ENCODE measurements around the gene DOK7.

DOK7 gene

GRCh38 chr4:3422241-3422801 is 40.8 kb upstream of the DOK7 start:
- Mint-ChIP-seq H3K4me1 (ENCODE audit: low read depth in 2 of 2) (no peaks in the 10 kb centered on the region), H3K36me3 (ENCODE audit: insufficient read depth) (no peaks in the 10 kb centered on the region), H3K4me3 (no peak overlapping the region), H3K27me3 (no peaks in the 10 kb centered on the region), H3K9me3 (no peaks in the 10 kb centered on the region), H3K27ac (no peak overlapping the region)
- no peak for ATAC-seq (replicated peaks)
- no peak for DNase-seq

- H3K27me3 Mint-ChIP-seq: no peaks in the 10 kb centered on the region
- H3K4me1 Mint-ChIP-seq (ENCODE audit: low read depth in 2 of 2): no peaks in the 10 kb centered on the region
- ATAC-seq (replicated peaks): no peak
- H3K4me3 Mint-ChIP-seq: no peak overlapping the region
- H3K9me3 Mint-ChIP-seq: no peaks in the 10 kb centered on the region
- H3K27ac Mint-ChIP-seq: no peak overlapping the region
- no peak for DNase-seq
- no peaks in the 10 kb centered on the region for H3K36me3 Mint-ChIP-seq (ENCODE audit: insufficient read depth)
Observed at GRCh38 chr4:3422808-3423297, 40.3 kb upstream of the DOK7 start.

GRCh38 chr4:3423406-3423805 is 39.7 kb upstream of the DOK7 start:
- no peak overlapping the region for H3K4me3 Mint-ChIP-seq
- ATAC-seq (replicated peaks) (no peak), DNase-seq (no peak)
- H3K27me3 Mint-ChIP-seq: no peaks in the 10 kb centered on the region
- H3K9me3 Mint-ChIP-seq: no peaks in the 10 kb centered on the region
- no peaks in the 10 kb centered on the region for H3K36me3 Mint-ChIP-seq (ENCODE audit: insufficient read depth)
- H3K4me1 Mint-ChIP-seq (ENCODE audit: low read depth in 2 of 2): no peaks in the 10 kb centered on the region
- no peak overlapping the region for H3K27ac Mint-ChIP-seq

- Mint-ChIP-seq H3K36me3 (ENCODE audit: insufficient read depth) (no peaks in the 10 kb centered on the region), H3K4me3 (no peak overlapping the region), H3K9me3 (no peaks in the 10 kb centered on the region), H3K27ac (no peak overlapping the region), H3K27me3 (no peaks in the 10 kb centered on the region), H3K4me1 (ENCODE audit: low read depth in 2 of 2) (no peaks in the 10 kb centered on the region)
- no peak for ATAC-seq (replicated peaks)
- no peak for DNase-seq
Observed at GRCh38 chr4:3423952-3424351, 39.2 kb upstream of the DOK7 start.

GRCh38 chr4:3424522-3425095 is 38.5 kb upstream of the DOK7 start:
- Mint-ChIP-seq H3K36me3 (ENCODE audit: insufficient read depth) (no peaks in the 10 kb centered on the region), H3K27me3 (no peaks in the 10 kb centered on the region), H3K27ac (no peak overlapping the region), H3K4me1 (ENCODE audit: low read depth in 2 of 2) (no peaks in the 10 kb centered on the region), H3K4me3 (no peak overlapping the region), H3K9me3 (no peaks in the 10 kb centered on the region)
- DNase-seq: no peak
- ATAC-seq (replicated peaks): no peak

DNA sequence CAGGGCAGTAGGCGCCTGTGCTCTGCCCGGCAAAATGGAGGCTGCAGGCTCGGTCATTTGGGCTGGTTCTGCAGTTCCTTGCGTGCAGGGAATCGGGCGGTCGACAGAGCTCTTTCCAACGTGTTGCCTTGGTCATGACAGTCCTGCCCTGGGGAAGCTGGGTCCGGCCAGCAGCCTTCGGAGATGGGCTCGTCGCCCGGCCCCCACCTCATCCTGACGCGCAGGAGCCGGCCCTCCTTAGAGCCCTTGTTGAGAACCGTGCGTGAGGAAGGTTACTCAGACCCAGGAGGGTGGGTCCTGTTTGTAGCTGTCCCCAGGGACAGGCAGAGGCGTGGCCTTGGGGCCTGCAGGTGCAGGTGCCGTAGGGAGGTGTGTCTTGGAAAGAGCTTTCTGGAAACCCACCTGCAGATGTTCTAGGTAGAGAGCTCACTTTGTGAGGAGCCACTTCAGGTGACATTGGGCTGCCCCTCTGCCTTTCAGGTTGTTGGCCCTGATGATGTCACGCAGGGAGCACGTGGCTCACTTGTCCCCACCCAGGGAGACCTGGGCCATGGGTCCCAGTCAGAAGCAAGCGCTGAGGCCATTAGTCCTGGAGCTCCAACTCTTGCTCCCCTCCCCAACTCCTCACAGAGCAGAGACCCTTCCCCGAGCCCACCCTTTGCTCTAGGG is 36.5 kb upstream of the DOK7 start:
- no peaks in the 10 kb centered on the region for H3K9me3 Mint-ChIP-seq
- no peaks in the 10 kb centered on the region for H3K36me3 Mint-ChIP-seq (ENCODE audit: insufficient read depth)
- H3K4me1 Mint-ChIP-seq (ENCODE audit: low read depth in 2 of 2): no peaks in the 10 kb centered on the region
- no peak overlapping the region for H3K27ac Mint-ChIP-seq
- no peak for ATAC-seq (replicated peaks)
- DNase-seq: no peak
- H3K4me3 Mint-ChIP-seq: no peak overlapping the region
- no peaks in the 10 kb centered on the region for H3K27me3 Mint-ChIP-seq

DNA sequence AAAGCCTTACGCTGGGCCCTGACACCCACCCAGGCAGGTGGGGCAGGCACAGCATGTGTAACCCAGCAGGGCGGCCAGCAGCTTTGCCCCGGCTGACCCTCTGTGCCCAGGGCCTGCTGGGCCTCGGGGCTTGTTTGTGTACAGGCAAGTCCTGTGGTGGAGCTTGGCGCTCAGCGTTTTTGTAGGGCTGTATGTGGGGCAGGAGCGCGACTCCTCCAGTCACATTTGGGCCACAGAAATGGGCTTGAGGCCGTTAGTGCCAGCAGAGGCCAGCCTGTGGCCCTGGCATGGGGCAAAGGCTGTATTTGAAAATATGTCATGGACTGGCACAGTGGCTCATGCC is 36.0 kb upstream of the DOK7 start:
- Mint-ChIP-seq H3K27me3 (no peaks in the 10 kb centered on the region), H3K4me1 (ENCODE audit: low read depth in 2 of 2) (no peaks in the 10 kb centered on the region), H3K4me3 (no peak overlapping the region), H3K27ac (no peak overlapping the region), H3K9me3 (no peaks in the 10 kb centered on the region), H3K36me3 (ENCODE audit: insufficient read depth) (no peaks in the 10 kb centered on the region)
- ATAC-seq (replicated peaks) (no peak), DNase-seq (no peak)

GRCh38 chr4:3427706-3428446 is 35.2 kb upstream of the DOK7 start:
- no peak overlapping the region for H3K27ac Mint-ChIP-seq
- H3K4me3 Mint-ChIP-seq: no peak overlapping the region
- DNase-seq (no peak), ATAC-seq (replicated peaks) (no peak)
- no peaks in the 10 kb centered on the region for H3K27me3 Mint-ChIP-seq
- no peaks in the 10 kb centered on the region for H3K9me3 Mint-ChIP-seq
- H3K4me1 Mint-ChIP-seq (ENCODE audit: low read depth in 2 of 2): no peaks in the 10 kb centered on the region
- H3K36me3 Mint-ChIP-seq (ENCODE audit: insufficient read depth): no peaks in the 10 kb centered on the region

GRCh38 chr4:3429651-3430050 is 33.5 kb upstream of the DOK7 start:
- Mint-ChIP-seq H3K4me1 (ENCODE audit: low read depth in 2 of 2) (no peaks in the 10 kb centered on the region), H3K27me3 (no peaks in the 10 kb centered on the region), H3K4me3 (no peak overlapping the region), H3K27ac (peak overlapping the region in 1 of 2 donors; percentile 23), H3K9me3 (no peaks in the 10 kb centered on the region), H3K36me3 (ENCODE audit: insufficient read depth) (no peaks in the 10 kb centered on the region)
- DNase-seq: no peak
- ATAC-seq (replicated peaks): no peak

- Mint-ChIP-seq H3K9me3 (no peaks in the 10 kb centered on the region), H3K4me3 (no peak overlapping the region), H3K4me1 (ENCODE audit: low read depth in 2 of 2) (no peaks in the 10 kb centered on the region), H3K27me3 (no peaks in the 10 kb centered on the region), H3K36me3 (ENCODE audit: insufficient read depth) (no peaks in the 10 kb centered on the region), H3K27ac (no peak overlapping the region)
- DNase-seq: no peak
- no peak for ATAC-seq (replicated peaks)
Observed at GRCh38 chr4:3430524-3430923, 32.6 kb upstream of the DOK7 start.

GRCh38 chr4:3431446-3431993 is 31.6 kb upstream of the DOK7 start:
- no peak overlapping the region for H3K27ac Mint-ChIP-seq
- H3K4me3 Mint-ChIP-seq: no peak overlapping the region
- no peaks in the 10 kb centered on the region for H3K9me3 Mint-ChIP-seq
- no peaks in the 10 kb centered on the region for H3K36me3 Mint-ChIP-seq (ENCODE audit: insufficient read depth)
- no peaks in the 10 kb centered on the region for H3K4me1 Mint-ChIP-seq (ENCODE audit: low read depth in 2 of 2)
- DNase-seq (no peak), ATAC-seq (replicated peaks) (no peak)
- no peaks in the 10 kb centered on the region for H3K27me3 Mint-ChIP-seq

DNA sequence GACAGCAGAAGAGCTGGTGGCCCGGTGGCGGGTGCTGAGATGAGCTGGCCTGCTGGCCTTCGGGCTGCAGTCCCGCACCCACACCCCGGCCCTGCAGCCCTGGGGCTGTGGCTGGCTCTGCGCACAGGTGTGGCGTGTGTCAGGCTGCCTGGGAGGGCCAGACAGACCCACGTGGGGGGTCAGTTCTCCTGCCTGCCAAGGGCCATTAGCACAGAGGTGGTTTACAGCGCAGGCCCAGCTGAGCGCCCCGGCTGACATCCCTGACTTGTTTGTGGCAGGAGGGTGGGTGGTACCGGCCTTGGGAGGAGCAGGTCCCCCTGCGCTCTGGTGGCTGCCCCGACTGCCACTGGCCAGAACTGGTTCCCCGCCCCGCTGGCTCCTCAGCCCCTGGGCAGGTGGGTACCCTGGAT is 30.7 kb upstream of the DOK7 start:
- no peak for ATAC-seq (replicated peaks)
- H3K9me3 Mint-ChIP-seq: no peaks in the 10 kb centered on the region

GRCh38 chr4:3433138-3433869 is 29.8 kb upstream of the DOK7 start:
- H3K4me1 Mint-ChIP-seq (ENCODE audit: low read depth in 2 of 2): no peaks in the 10 kb centered on the region
- ATAC-seq (replicated peaks) (no peak), DNase-seq (no peak)
- no peaks in the 10 kb centered on the region for H3K27me3 Mint-ChIP-seq
- no peaks in the 10 kb centered on the region for H3K36me3 Mint-ChIP-seq (ENCODE audit: insufficient read depth)
- no peak overlapping the region for H3K4me3 Mint-ChIP-seq
- H3K9me3 Mint-ChIP-seq: no peaks in the 10 kb centered on the region
- no peak overlapping the region for H3K27ac Mint-ChIP-seq

More for the DNA sequence above, 30.7 kb upstream of the DOK7 start:
- Mint-ChIP-seq H3K4me1 (ENCODE audit: low read depth in 2 of 2) (no peaks in the 10 kb centered on the region), H3K27me3 (no peaks in the 10 kb centered on the region), H3K4me3 (no peak overlapping the region), H3K36me3 (ENCODE audit: insufficient read depth) (no peaks in the 10 kb centered on the region), H3K27ac (no peak overlapping the region)
- DNase-seq: no peak
